ENCODE measurements around the gene TTC27. TPM values are rescaled to one million over a fixed set of nuclear protein-coding genes. Genes with fewer than 3 reads are reported as not detected.
"Not testable (repeated sequence)": the region's sequence is repeated elsewhere in the genome, so short reads cannot be mapped to it uniquely, and the experiment has no call there.

The TTC27 gene
- total RNA-seq, 1 donor from 2014 or later: 7.5 TPM

DNA sequence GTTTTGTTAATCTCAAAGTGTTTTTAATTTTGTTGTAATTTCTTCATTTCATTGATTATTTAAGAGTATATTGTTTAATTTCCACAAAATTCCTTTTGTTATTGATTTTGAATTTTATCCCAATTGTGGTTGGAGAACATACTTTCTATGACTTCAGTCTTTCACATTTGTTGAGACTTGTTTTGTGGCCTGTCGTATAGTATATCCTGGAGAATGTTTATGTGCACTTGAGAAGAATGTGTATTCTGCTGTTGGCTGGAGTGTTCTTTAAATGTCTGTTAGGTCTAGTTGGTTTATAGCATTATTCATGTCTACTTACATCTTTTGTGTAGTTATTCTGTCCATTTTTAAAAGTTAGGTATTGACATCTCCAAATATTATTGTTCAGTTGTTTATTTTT, 120.3 kb downstream of the TTC27 start:
- Histone ChIP-seq H3K27me3 (ENCODE audit: low read depth) (no peaks in the 10 kb centered on the region), H3K4me1 (peaks cover 47% of the 10 kb centered on the region), H3K36me3 (peaks cover 16% of the 10 kb centered on the region), H3K9me3 (replicated peaks) (peaks cover 18% of the 10 kb centered on the region), H3K4me3 (no peak overlapping the region), H3K27ac (replicated peaks) (no peak overlapping the region)
- TF ChIP-seq, protein P1, sequence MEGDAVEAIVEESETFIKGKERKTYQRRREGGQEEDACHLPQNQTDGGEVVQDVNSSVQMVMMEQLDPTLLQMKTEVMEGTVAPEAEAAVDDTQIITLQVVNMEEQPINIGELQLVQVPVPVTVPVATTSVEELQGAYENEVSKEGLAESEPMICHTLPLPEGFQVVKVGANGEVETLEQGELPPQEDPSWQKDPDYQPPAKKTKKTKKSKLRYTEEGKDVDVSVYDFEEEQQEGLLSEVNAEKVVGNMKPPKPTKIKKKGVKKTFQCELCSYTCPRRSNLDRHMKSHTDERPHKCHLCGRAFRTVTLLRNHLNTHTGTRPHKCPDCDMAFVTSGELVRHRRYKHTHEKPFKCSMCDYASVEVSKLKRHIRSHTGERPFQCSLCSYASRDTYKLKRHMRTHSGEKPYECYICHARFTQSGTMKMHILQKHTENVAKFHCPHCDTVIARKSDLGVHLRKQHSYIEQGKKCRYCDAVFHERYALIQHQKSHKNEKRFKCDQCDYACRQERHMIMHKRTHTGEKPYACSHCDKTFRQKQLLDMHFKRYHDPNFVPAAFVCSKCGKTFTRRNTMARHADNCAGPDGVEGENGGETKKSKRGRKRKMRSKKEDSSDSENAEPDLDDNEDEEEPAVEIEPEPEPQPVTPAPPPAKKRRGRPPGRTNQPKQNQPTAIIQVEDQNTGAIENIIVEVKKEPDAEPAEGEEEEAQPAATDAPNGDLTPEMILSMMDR (IDR thresholded peaks at IDR 0.05; ENCODE audit: borderline replicate concordance): no peak
- intact Hi-C loops (cut with micrococcal nuclease): no loop called here
- no peak for DNase-seq

DNA sequence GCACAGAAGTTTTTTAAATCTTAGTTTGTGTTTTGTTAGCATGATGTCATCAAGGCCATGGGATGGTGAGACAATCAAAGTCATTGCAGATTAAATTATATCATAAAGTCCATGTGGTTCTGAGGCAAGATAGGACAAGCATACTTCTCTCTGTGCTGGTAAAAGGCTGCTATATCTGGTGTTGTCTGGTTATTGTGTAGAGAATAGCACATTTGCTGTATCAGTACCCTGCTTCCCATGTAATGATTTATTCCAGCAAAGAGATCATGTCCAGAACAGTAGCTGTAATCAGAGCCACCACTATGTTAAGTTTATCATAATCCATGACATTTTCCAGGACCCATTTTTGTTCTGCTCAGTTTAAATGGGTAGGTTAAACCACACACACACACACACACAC, 123.0 kb downstream of the TTC27 start:
- Histone ChIP-seq H3K27me3 (ENCODE audit: low read depth) (no peaks in the 10 kb centered on the region), H3K4me1 (peaks cover 33% of the 10 kb centered on the region), H3K27ac (replicated peaks) (peak overlapping the region; percentile 57), H3K36me3 (peaks cover 16% of the 10 kb centered on the region), H3K4me3 (no peak overlapping the region), H3K9me3 (replicated peaks) (peaks cover 18% of the 10 kb centered on the region)
- TF ChIP-seq, protein P1 (IDR thresholded peaks at IDR 0.05; ENCODE audit: borderline replicate concordance): no peak
- intact Hi-C loops (cut with micrococcal nuclease): no loop called here
- DNase-seq: no peak

DNA sequence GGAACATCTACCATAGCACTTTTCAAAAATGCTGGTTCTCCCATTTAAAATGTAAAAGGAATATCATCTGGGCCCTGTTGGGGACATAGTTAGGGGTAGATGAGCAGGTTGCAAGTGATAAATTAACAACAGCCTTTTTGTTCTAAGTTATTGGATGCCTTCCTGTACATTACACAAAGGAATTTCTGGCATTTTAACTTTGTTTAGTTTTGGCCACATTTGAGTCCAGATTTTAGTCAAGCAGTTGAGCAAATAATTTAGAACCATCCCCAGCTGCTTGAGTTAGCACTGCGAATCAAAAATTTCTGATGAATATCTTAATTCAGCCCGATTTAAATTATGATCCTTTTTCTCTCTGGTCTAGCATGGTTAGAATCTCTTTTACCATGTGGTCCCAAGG, 124.4 kb downstream of the TTC27 start:
- H3K36me3 ChIP-seq: peaks cover 16% of the 10 kb centered on the region
- H3K4me3 ChIP-seq: no peak overlapping the region
- intact Hi-C loops (cut with micrococcal nuclease): no loop called here
- TF ChIP-seq, protein P1 (IDR thresholded peaks at IDR 0.05; ENCODE audit: borderline replicate concordance): no peak
- H3K27me3 ChIP-seq (ENCODE audit: low read depth): no peaks in the 10 kb centered on the region
- H3K4me1 ChIP-seq: peaks cover 26% of the 10 kb centered on the region
- no peak for DNase-seq
- peaks cover 13% of the 10 kb centered on the region for H3K9me3 ChIP-seq (replicated peaks)
- peak overlapping the region; percentile 54 for H3K27ac ChIP-seq (replicated peaks)

DNA sequence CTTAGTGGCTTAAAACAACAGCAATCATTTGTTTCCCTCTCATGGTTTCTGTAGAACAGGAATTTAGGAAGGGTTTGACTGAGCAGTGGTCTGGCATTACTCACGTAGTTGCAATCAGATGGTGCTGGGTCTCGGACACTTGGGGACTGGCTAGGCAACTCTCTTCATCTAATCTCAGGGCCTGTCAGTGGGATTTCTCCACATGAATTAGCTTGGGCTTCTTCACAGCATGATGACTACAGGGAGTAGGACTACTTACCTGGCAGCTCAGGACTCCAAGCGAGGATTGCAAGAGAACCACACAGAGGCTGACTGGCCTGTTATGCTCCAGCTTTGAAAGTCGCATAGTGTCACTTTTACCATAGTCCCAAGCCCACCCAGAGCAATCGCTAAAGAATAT, 125.1 kb downstream of the TTC27 start:
- Histone ChIP-seq H3K27ac (replicated peaks) (peak overlapping the region; percentile 54), H3K9me3 (replicated peaks) (peaks cover 5% of the 10 kb centered on the region), H3K4me3 (no peak overlapping the region), H3K4me1 (peaks cover 29% of the 10 kb centered on the region), H3K27me3 (ENCODE audit: low read depth) (no peaks in the 10 kb centered on the region), H3K36me3 (peaks cover 12% of the 10 kb centered on the region)
- intact Hi-C loops (cut with micrococcal nuclease): no loop called here
- TF ChIP-seq, protein P1 (IDR thresholded peaks at IDR 0.05; ENCODE audit: borderline replicate concordance): no peak
- DNase-seq: no peak

DNA sequence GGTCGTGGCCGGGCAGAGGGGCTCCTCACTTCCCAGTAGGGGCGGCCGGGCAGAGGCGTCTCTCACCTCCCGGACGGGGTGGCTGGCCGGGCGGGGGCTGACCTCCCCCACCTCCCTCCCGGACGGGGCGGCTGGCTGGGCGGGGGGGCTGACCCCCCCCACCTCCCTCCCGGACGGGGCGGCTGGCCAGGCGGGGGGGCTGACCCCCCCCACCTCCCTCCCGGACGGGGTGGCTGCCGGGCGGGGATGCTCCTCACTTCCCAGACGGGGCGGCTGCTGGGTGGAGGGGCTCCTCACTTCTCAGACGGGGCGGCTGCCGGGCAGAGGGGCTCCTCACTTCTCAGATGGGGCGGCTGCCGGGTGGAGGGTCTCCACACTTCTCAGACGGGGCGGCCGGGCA, 126.8 kb downstream of the TTC27 start:
- DNase-seq; H3K27ac ChIP-seq (replicated peaks); H3K9me3 ChIP-seq (replicated peaks); H3K27me3 ChIP-seq (ENCODE audit: low read depth); H3K4me3 ChIP-seq; intact Hi-C loops (cut with micrococcal nuclease): not testable (repeated sequence)
- H3K4me1 ChIP-seq: peaks cover 34% of the 10 kb centered on the region
- H3K36me3 ChIP-seq: peaks cover 12% of the 10 kb centered on the region

DNA sequence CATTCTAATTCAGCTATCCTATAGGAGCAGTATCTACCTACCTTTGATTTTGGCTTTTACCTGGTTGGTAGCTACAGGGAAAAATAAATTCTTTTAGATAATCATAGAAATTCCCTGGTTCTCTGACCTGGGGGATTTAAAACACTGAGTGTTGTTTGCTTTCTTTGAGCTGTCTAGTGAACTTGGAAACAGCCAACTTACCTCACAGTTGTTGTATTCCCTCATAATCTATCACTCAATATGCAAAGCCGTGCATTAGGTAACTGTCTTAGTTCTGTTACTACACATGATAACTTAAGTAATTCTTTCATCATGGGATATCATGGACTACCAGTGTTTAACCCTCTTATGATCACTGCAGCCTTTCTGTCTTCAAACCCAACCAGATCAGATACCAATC, 127.8 kb downstream of the TTC27 start:
- peak overlapping the region; percentile 40 for H3K4me3 ChIP-seq
- peaks cover 32% of the 10 kb centered on the region for H3K4me1 ChIP-seq

More for the DNA sequence above, 127.8 kb downstream of the TTC27 start:
- intact Hi-C loops (cut with micrococcal nuclease): no loop called here
- Histone ChIP-seq H3K27ac (replicated peaks) (no peak overlapping the region), H3K9me3 (replicated peaks) (no peaks in the 10 kb centered on the region), H3K27me3 (ENCODE audit: low read depth) (no peaks in the 10 kb centered on the region), H3K36me3 (peaks cover 16% of the 10 kb centered on the region)
- TF ChIP-seq, protein P1 (IDR thresholded peaks at IDR 0.05; ENCODE audit: borderline replicate concordance): no peak
- no peak for DNase-seq
